Activated CD4-positive, alpha-beta T cell treated with anti-CD3 and anti-CD28 coated beads for 36 hours (primary cell): ENCODE measurements around the gene COX6B1. TPM values are rescaled to one million over a fixed set of nuclear protein-coding genes. Genes with fewer than 3 reads are reported as not detected.
"Not testable (repeated sequence)": the region's sequence is repeated elsewhere in the genome, so short reads cannot be mapped to it uniquely, and the experiment has no call there.

ENCODE experiments used
- ATAC-seq: fragments of 200-7000 bp; cut with Tn5 transposase; one replicate; pipeline ENCODE4 v1.10.0; 2021; ENCODE audit warnings: mild to moderate bottlenecking, moderate library complexity
- CTCF ChIA-PET: fragments of 350-600 bp; sonication (Branson Sonifier 250); formaldehyde crosslinking; loops from one replicate; lab custom pipeline; 2021; ENCODE audit warnings: antibody characterized with exemption; lab: Charles Lee
- POLR2A ChIA-PET: fragments of 350-600 bp; sonication (Branson Sonifier 250); formaldehyde crosslinking; loops from one replicate; lab custom pipeline; 2021; ENCODE audit warnings: antibody characterized with exemption, inconsistent platforms; lab: Charles Lee
- DNase-seq: peaks from one replicate; pipeline ENCODE4 v3.0.0-alpha.2; 2020
- H3K27ac Mint-ChIP-seq: one replicate; pipeline ENCODE4 v1.8.0; 2021; ENCODE audit warnings: mixed read lengths
- H3K27me3 Mint-ChIP-seq: one replicate; pipeline ENCODE4 v1.8.0; 2021; ENCODE audit warnings: mixed read lengths
- H3K36me3 Mint-ChIP-seq: one replicate; pipeline ENCODE4 v1.8.0; 2021; ENCODE audit warnings: low read depth, mixed read lengths
- H3K4me1 Mint-ChIP-seq: one replicate; pipeline ENCODE4 v1.8.0; 2021; ENCODE audit warnings: mixed read lengths
- H3K4me3 Mint-ChIP-seq: one replicate; pipeline ENCODE4 v1.8.0; 2021; ENCODE audit warnings: mild to moderate bottlenecking, moderate library complexity, mixed read lengths
- H3K9me3 Mint-ChIP-seq: one replicate; pipeline ENCODE4 v1.8.0; 2021; ENCODE audit warnings: low read depth, mixed read lengths
- intact Hi-C, 2 experiments: fragments of 100-400 bp; cut with DNase I in 1 of 2; cut with micrococcal nuclease in 1 of 2; formaldehyde crosslinking; loops; one replicate each; pipeline versions ENCODE4 v1.14.2 to v1.15.1; 2022 to 2024; cut with DNase I, micrococcal nuclease
- total RNA-seq, 2 experiments: library from RNA; stranded (reverse); gene quantifications; one replicate each; pipeline ENCODE4 v1.2.3, GENCODE V29; 2021

COX6B1 gene
- total RNA-seq: 100 to 1,000 TPM; 385 to 437 TPM

GRCh38 chr19:35648017-35648961 lies at the start of gene COX6B1:
COX6B1 (plus strand) TSS chr19:35648323; CDS start chr19:35651244, 2,921 bp downstream.
- peak within 1 kb of the TSS; percentile 92 for H3K4me3 Mint-ChIP-seq
- peak; percentile 95 for DNase-seq
- ATAC-seq: peak; percentile 76
- H3K27me3 Mint-ChIP-seq: no peaks in the 10 kb centered on the region
- intact Hi-C loops: loop anchor here in 1 of 2 experiments (1.0 to 10.0 kb wide), 10 partner anchors 20 to 493 kb away; partner anchors contain the start of genes ARHGAP33, FXYD5, HAUS5 and PROSER3
- CTCF ChIA-PET: interaction anchor here (0.6 to 1.2 kb wide), 11 partner anchors 10 to 507 kb away, joined by 3 to 5 read pairs (median 3); no protein-coding TSS in a partner anchor
- H3K36me3 Mint-ChIP-seq: peaks cover 16% of the 10 kb centered on the region
- POLR2A ChIA-PET: interaction anchor here (0.6 to 1.0 kb wide), 7 partner anchors 12 to 116 kb away, joined by 3 to 8 read pairs (median 3); partner anchors contain the start of gene IGFLR1
- H3K9me3 Mint-ChIP-seq: no peaks in the 10 kb centered on the region
- H3K27ac Mint-ChIP-seq: peak within 1 kb of the TSS; percentile 84
- H3K4me1 Mint-ChIP-seq: peaks cover 39% of the 10 kb centered on the region

- no peak overlapping the region for H3K27ac Mint-ChIP-seq
- POLR2A ChIA-PET: no interaction called here
- DNase-seq: no peak
- intact Hi-C loops: no loop called here
- CTCF ChIA-PET: interaction anchor here (0.8 to 1.1 kb wide), 2 partner anchors 9 to 10 kb away, joined by 3 read pairs; partner anchors contain the start of gene HAUS5
- H3K4me3 Mint-ChIP-seq: no peak overlapping the region
- H3K9me3 Mint-ChIP-seq: no peaks in the 10 kb centered on the region
- H3K36me3 Mint-ChIP-seq: no peaks in the 10 kb centered on the region
- no peak for ATAC-seq
- H3K27me3 Mint-ChIP-seq: peaks cover 8% of the 10 kb centered on the region
- no peaks in the 10 kb centered on the region for H3K4me1 Mint-ChIP-seq
Observed at GRCh38 chr19:35601971-35602370, 46.2 kb upstream of the COX6B1 start.

GRCh38 chr19:35604436-35604835 lies 43.7 kb upstream of the COX6B1 start:
- CTCF ChIA-PET: interaction anchor here (0.7 to 1.1 kb wide), 2 partner anchors 20 to 330 kb away, joined by 3 to 4 read pairs; no protein-coding TSS in a partner anchor
- H3K36me3 Mint-ChIP-seq, POLR2A ChIA-PET, DNase-seq, H3K4me1 Mint-ChIP-seq, ATAC-seq, H3K4me3 Mint-ChIP-seq, intact Hi-C loops, H3K27ac Mint-ChIP-seq, H3K27me3 Mint-ChIP-seq: not testable (repeated sequence)
- peaks cover 11% of the 10 kb centered on the region for H3K9me3 Mint-ChIP-seq

- ATAC-seq, H3K36me3 Mint-ChIP-seq, H3K27me3 Mint-ChIP-seq, intact Hi-C loops, POLR2A ChIA-PET, DNase-seq, H3K4me3 Mint-ChIP-seq, H3K27ac Mint-ChIP-seq: not testable (repeated sequence)
- H3K4me1 Mint-ChIP-seq: peaks cover 18% of the 10 kb centered on the region
- CTCF ChIA-PET: interaction anchor here (1.2 kb wide), 1 partner anchor 57 kb away, joined by 4 read pairs; no protein-coding TSS in a partner anchor
- H3K9me3 Mint-ChIP-seq: peaks cover 11% of the 10 kb centered on the region
Observed at GRCh38 chr19:35607170-35607569, 41.0 kb upstream of the COX6B1 start.

- H3K36me3 Mint-ChIP-seq: no peaks in the 10 kb centered on the region
Observed at GRCh38 chr19:35607661-35608060, 40.5 kb upstream of the COX6B1 start.

GRCh38 chr19:35608251-35608650 lies 39.9 kb upstream of the COX6B1 start:
- no peaks in the 10 kb centered on the region for H3K27me3 Mint-ChIP-seq
- no peak overlapping the region for H3K4me3 Mint-ChIP-seq
- ChIA-PET POLR2A (no interaction called here), CTCF (interaction anchor here (1.0 to 1.2 kb wide), 2 partner anchors 16 to 58 kb away, joined by 3 to 4 read pairs; no protein-coding TSS in a partner anchor)
- peaks cover 11% of the 10 kb centered on the region for H3K9me3 Mint-ChIP-seq
- intact Hi-C loops: no loop called here
- no peaks in the 10 kb centered on the region for H3K36me3 Mint-ChIP-seq
- H3K4me1 Mint-ChIP-seq: peaks cover 19% of the 10 kb centered on the region
- DNase-seq (peak; percentile 21), ATAC-seq (no peak)
- H3K27ac Mint-ChIP-seq: peak overlapping the region; percentile 16

More at GRCh38 chr19:35607661-35608060, 40.5 kb upstream of the COX6B1 start:
- ATAC-seq (no peak), DNase-seq (no peak)
- ChIA-PET CTCF (interaction anchor here (1.2 kb wide), 1 partner anchor 58 kb away, joined by 4 read pairs; no protein-coding TSS in a partner anchor), POLR2A (no interaction called here)
- H3K27ac Mint-ChIP-seq: no peak overlapping the region
- intact Hi-C loops: no loop called here
- no peaks in the 10 kb centered on the region for H3K27me3 Mint-ChIP-seq
- H3K9me3 Mint-ChIP-seq: peaks cover 11% of the 10 kb centered on the region
- peaks cover 19% of the 10 kb centered on the region for H3K4me1 Mint-ChIP-seq
- H3K4me3 Mint-ChIP-seq: no peak overlapping the region

GRCh38 chr19:35609851-35610353 lies 38.2 kb upstream of the COX6B1 start:
- Mint-ChIP-seq H3K4me1 (peaks cover 23% of the 10 kb centered on the region), H3K27me3 (no peaks in the 10 kb centered on the region), H3K4me3 (no peak overlapping the region), H3K27ac (peak overlapping the region; percentile 44), H3K36me3 (peaks cover 1% of the 10 kb centered on the region), H3K9me3 (peaks cover 11% of the 10 kb centered on the region)
- intact Hi-C loops: loop anchor here in 1 of 2 experiments (5.0 kb wide), 1 partner anchor 258 kb away; no protein-coding TSS in a partner anchor
- peak; percentile 15 for ATAC-seq
- ChIA-PET CTCF (no interaction called here), POLR2A (interaction anchor here (0.7 kb wide), 1 partner anchor 12 kb away, joined by 3 read pairs; no protein-coding TSS in a partner anchor)
- DNase-seq: peak; percentile 35

GRCh38 chr19:35612224-35612558 lies 35.9 kb upstream of the COX6B1 start:
- Mint-ChIP-seq H3K27me3 (no peaks in the 10 kb centered on the region), H3K9me3 (peaks cover 11% of the 10 kb centered on the region), H3K4me3 (peak overlapping the region; percentile 81), H3K27ac (peak overlapping the region; percentile 90), H3K4me1 (peaks cover 23% of the 10 kb centered on the region), H3K36me3 (peaks cover 12% of the 10 kb centered on the region)
- ATAC-seq (no peak), DNase-seq (no peak)
- intact Hi-C loops: loop anchor here (1.0 to 5.0 kb wide), 8 partner anchors 16 to 343 kb away; partner anchors contain the start of genes COX6B1 (in 1 of the 2) and TMEM147 (in 1 of the 2)
- POLR2A ChIA-PET: interaction anchor here (1.0 kb wide), 1 partner anchor 16 kb away, joined by 3 read pairs; no protein-coding TSS in a partner anchor
- CTCF ChIA-PET: interaction anchor here (0.6 to 1.4 kb wide), 7 partner anchors 10 to 494 kb away, joined by 3 to 5 read pairs (median 3); no protein-coding TSS in a partner anchor

GRCh38 chr19:35612559-35613321 lies 35.4 kb upstream of the COX6B1 start, which contains the start of gene HAUS5:
HAUS5 (plus strand) TSS chr19:35612735; CDS start chr19:35612795, 60 bp downstream.
- POLR2A ChIA-PET: interaction anchor here (0.7 to 1.0 kb wide), 2 partner anchors 16 to 36 kb away, joined by 3 to 8 read pairs; no protein-coding TSS in a partner anchor
- Mint-ChIP-seq H3K36me3 (peaks cover 12% of the 10 kb centered on the region), H3K9me3 (peaks cover 8% of the 10 kb centered on the region), H3K27ac (peak within 1 kb of the TSS; percentile 90), H3K27me3 (no peaks in the 10 kb centered on the region), H3K4me3 (peak within 1 kb of the TSS; percentile 81), H3K4me1 (peaks cover 23% of the 10 kb centered on the region)
- peak; percentile 98 for DNase-seq
- intact Hi-C loops: loop anchor here (1.0 to 5.0 kb wide), 8 partner anchors 16 to 343 kb away; partner anchors contain the start of genes COX6B1 (in 1 of the 2) and TMEM147 (in 1 of the 2)
- CTCF ChIA-PET: interaction anchor here (0.6 to 1.4 kb wide), 8 partner anchors 11 to 494 kb away, joined by 3 to 5 read pairs (median 4); no protein-coding TSS in a partner anchor
- peak; percentile 96 for ATAC-seq

GRCh38 chr19:35613574-35613973 lies 34.5 kb upstream of the COX6B1 start:
- POLR2A ChIA-PET: interaction anchor here (0.7 kb wide), 1 partner anchor 35 kb away, joined by 8 read pairs; no protein-coding TSS in a partner anchor
- no peak for DNase-seq
- peaks cover 23% of the 10 kb centered on the region for H3K4me1 Mint-ChIP-seq
- H3K27ac Mint-ChIP-seq: peak overlapping the region; percentile 90
- H3K9me3 Mint-ChIP-seq: peaks cover 3% of the 10 kb centered on the region
- CTCF ChIA-PET: interaction anchor here (1.1 kb wide), 1 partner anchor 11 kb away, joined by 3 read pairs; no protein-coding TSS in a partner anchor
- peaks cover 15% of the 10 kb centered on the region for H3K36me3 Mint-ChIP-seq
- no peaks in the 10 kb centered on the region for H3K27me3 Mint-ChIP-seq
- intact Hi-C loops: loop anchor here in 1 of 2 experiments (2.0 to 5.0 kb wide), 2 partner anchors 59 to 261 kb away; no protein-coding TSS in a partner anchor
- no peak for ATAC-seq
- H3K4me3 Mint-ChIP-seq: peak overlapping the region; percentile 81
